Subcutaneous abdominal adipose tissue (tissue), 5 donors: ENCODE results near the gene TMEM151B.

Experiments used
- H3K27ac ChIP-seq: one replicate; pipeline ENCODE4 v1.7.0; 2013; ENCODE audit warnings: low read depth, mild to moderate bottlenecking, inconsistent platforms, low read length, moderate library complexity
- H3K27me3 ChIP-seq, 5 donors: one replicate each; pipeline ENCODE4 v1.7.0; 2013; ENCODE audit warnings: low read length in 5 of 5, inconsistent platforms in 1 of 5; ENCODE audit not compliant: control insufficient read depth in 5 of 5, insufficient read depth in 4 of 5
- H3K36me3 ChIP-seq, 5 donors: one replicate each; pipeline ENCODE4 v1.7.0; 2013; ENCODE audit warnings: low read length in 5 of 5; ENCODE audit not compliant: control insufficient read depth in 5 of 5, insufficient read depth in 5 of 5
- H3K4me1 ChIP-seq, 5 donors: one replicate each; pipeline ENCODE4 v1.7.0; 2013; ENCODE audit warnings: low read length in 5 of 5, mild to moderate bottlenecking in 3 of 5, moderate library complexity in 1 of 5; ENCODE audit not compliant: control insufficient read depth in 5 of 5, insufficient read depth in 5 of 5
- H3K4me3 ChIP-seq, 5 donors: one replicate each; pipeline ENCODE4 v1.7.0; 2013; ENCODE audit warnings: low read length in 5 of 5, low read depth in 1 of 5
- H3K9ac ChIP-seq, 5 donors: one replicate each; pipeline ENCODE4 v1.7.0; 2013; ENCODE audit warnings: low read length in 5 of 5, mild to moderate bottlenecking in 4 of 5, moderate library complexity in 3 of 5
- H3K9me3 ChIP-seq, 5 donors: one replicate each; pipeline ENCODE4 v1.7.0; 2013; ENCODE audit warnings: low read length in 5 of 5; ENCODE audit not compliant: control insufficient read depth in 5 of 5
- donor health status: healthy.
- donor health status: healthy.
- donor health status: healthy.
- donor health status: healthy.
- donor health status: healthy.

TMEM151B gene

DNA sequence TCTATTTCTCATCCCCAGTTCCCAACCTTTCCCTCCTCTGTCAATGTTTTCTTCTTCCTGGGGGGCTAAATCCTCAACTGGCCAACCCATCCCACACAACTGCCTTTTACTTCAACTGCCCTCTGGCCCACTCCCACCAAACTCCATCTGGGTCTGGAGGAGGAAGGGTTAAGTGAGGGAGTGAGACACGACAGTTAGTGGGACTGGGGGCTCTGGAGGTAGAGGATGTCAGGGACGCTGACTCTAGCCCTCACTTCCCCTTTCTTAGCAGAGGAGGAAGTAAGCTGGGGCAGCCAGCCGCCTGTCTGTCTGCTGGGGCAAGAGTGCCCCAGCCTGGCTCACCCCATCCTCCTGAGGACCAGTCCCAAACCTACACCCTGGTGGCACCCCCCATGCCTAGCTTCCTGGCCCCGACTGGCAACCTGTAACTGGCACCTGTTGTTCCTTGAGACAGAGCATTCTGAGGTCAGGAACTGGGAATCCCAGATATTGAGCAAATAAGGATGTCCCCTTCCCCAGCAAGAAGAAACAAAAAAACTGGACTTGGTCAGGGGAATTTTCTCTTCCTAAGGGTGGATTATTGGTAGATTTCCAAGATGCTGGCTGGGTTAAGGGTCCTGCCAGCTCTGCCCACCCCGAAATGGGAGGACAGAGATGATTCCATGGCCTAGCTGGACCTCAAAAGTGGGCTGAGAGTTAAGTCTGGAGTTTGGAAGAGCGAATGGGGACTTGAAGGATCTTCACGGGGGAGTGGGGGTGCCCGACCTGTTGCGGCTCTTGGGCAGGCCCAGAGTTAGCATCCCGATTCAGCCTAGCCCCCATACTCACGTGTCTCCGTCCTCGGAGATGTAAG, 5.9 kb upstream of the TMEM151B start:
- H3K36me3 ChIP-seq: peaks cover 0 to 21% (median 13%) of the 10 kb centered on the region in 5 donors
- peak overlapping the region; percentile 65 for H3K27ac ChIP-seq
- H3K9ac ChIP-seq: peak overlapping the region; percentile 56 to 89 (median 78)
- H3K27me3 ChIP-seq: peaks cover 0 to 14% (median 10%) of the 10 kb centered on the region in 5 donors
- H3K4me1 ChIP-seq: peaks cover 10 to 33% (median 29%) of the 10 kb centered on the region in 5 donors
- peak overlapping the region; percentile 65 to 88 (median 83) for H3K4me3 ChIP-seq
- no peaks in the 10 kb centered on the region for H3K9me3 ChIP-seq

DNA sequence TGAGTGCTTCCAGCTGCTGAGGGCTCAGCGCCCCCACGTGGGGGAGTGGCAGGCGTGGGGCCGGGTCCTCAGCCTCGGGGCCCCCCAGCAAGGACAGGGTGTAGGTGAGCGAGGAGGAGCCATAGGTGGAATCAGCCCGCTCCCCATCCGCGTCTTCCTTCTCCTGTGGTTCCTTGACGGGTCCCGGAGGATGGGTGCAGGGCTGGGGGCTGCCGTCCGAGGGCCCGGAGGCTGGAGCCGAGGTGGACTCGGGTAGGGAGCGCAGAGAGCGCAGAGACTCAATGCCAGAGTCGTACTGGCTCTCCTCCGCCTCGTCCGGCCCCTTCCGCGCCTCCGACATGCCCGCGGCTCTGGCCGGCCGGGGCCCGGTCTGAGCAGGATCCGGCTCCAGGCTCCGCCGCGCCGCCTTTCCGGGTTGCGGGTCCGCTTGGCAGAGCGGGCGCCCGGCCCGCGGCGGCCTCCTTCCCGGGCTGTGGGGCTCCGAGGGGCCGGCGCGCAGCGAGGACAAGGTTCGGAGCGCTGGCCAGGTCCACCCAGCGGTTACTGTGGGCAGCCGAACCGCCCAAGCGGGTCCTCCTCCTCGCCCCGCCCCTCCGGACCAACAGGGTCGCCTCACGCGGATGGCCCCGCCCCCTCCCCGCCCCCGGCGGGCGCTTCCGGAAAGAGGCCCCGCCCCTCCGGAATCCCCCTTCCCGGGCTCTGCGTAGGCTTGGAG, 5.1 kb upstream of the TMEM151B start, which contains the start of gene NFKBIE:
NFKBIE (minus strand) TSS at position 545 of the 715 bp plus-strand sequence; CDS start at position 340, 205 bp downstream.
- peak within 1 kb of the TSS; percentile 65 for H3K27ac ChIP-seq

DNA sequence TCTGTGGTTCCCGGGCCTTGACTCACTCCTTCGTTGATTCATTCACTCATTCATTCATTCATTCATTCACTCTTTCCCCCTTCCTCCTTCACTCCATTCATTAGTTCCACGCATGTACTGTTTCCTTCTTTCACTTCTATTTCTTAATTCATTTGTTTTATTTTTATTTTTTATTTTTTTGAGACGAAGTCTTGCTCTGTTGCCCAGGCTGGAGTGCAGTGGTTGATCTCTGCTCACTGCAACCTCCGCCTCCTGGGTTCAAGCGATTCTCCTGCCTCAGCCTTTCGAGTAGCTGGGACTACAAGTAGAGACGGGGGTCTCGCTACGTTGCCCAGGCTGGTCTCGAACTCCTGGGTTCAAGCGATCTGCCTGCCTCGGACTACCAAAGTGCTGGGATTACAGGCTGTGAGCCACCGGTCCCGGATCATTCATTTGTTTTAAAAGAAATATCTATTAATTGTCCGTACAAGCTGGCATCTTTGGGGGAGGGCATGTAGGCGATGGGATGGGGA, 4.5 kb upstream of the TMEM151B start:
- Histone ChIP-seq H3K27ac (peak overlapping the region; percentile 10), H3K4me1 (peaks cover 10 to 35% (median 29%) of the 10 kb centered on the region in 5 donors), H3K9ac (no peak overlapping the region)

More for the DNA sequence above, 5.1 kb upstream of the TMEM151B start, which contains the start of gene NFKBIE:
- Histone ChIP-seq H3K9me3 (no peaks in the 10 kb centered on the region), H3K4me3 (peak within 1 kb of the TSS; percentile 65 to 88 (median 83)), H3K4me1 (peaks cover 10 to 34% (median 29%) of the 10 kb centered on the region in 5 donors), H3K27me3 (peaks cover 0 to 22% (median 17%) of the 10 kb centered on the region in 5 donors), H3K36me3 (peaks cover 0 to 14% (median 6%) of the 10 kb centered on the region in 5 donors), H3K9ac (peak within 1 kb of the TSS; percentile 56 to 89 (median 78))

DNA sequence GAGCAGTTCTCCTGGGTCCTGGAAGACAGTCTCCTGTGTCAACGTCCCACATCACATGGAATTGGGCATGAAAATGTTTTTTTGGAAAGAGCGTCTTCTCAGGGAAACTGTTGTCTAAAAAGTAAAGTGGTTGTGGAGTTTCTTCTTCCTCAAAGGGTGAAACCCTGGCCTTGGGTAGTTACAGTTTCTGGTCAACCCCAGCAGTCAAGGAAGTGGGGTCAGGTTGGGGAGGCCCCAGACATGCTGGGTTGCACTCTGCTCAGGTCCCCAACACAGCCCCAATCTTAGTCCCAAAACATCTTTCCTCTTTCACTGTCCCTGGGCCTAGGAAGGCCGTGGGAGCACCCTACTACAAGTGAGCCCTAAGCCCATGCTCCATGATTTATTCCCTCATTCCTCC, 3.9 kb upstream of the TMEM151B start:
- H3K27ac ChIP-seq: peak overlapping the region; percentile 10
- H3K4me1 ChIP-seq: peaks cover 10 to 39% (median 29%) of the 10 kb centered on the region in 5 donors
- no peak overlapping the region for H3K9ac ChIP-seq

More for the DNA sequence above, 4.5 kb upstream of the TMEM151B start:
- Histone ChIP-seq H3K4me3 (peak overlapping the region in 1 of 5 donors; percentile 88), H3K27me3 (peaks cover 0 to 22% (median 17%) of the 10 kb centered on the region in 5 donors), H3K36me3 (peaks cover 0 to 10% (median 4%) of the 10 kb centered on the region in 5 donors), H3K9me3 (no peaks in the 10 kb centered on the region)

DNA sequence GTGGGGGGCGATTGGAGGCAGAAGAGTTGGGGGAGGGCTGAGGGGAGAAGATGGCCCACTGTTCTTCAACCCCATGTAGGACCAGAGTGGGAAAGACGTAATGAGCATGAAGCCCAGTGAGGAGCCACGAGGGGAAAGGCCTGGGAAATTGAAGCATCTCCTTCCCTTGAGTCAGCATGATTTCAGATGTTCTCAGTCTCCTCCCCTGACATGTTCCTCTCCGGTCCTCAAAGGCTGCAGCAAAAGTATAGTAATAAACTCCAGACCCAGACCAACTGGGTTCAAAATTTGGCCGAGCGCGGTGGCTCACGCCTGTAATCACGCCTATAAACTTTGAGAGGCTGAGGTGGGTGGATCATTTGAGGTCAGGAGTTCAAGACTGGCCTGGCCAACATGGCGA, 3.0 kb upstream of the TMEM151B start:
- peaks cover 12 to 35% (median 26%) of the 10 kb centered on the region in 5 donors for H3K27me3 ChIP-seq
- no peak overlapping the region for H3K27ac ChIP-seq
- no peak overlapping the region for H3K4me3 ChIP-seq
- H3K4me1 ChIP-seq: peaks cover 10 to 36% (median 28%) of the 10 kb centered on the region in 5 donors
- H3K9me3 ChIP-seq: no peaks in the 10 kb centered on the region
- peaks cover 0 to under 1% (median 0%) of the 10 kb centered on the region in 5 donors for H3K36me3 ChIP-seq
- H3K9ac ChIP-seq: no peak overlapping the region

More for the DNA sequence above, 3.9 kb upstream of the TMEM151B start:
- H3K27me3 ChIP-seq: peaks cover 4 to 26% (median 22%) of the 10 kb centered on the region in 5 donors
- H3K9me3 ChIP-seq: no peaks in the 10 kb centered on the region
- H3K4me3 ChIP-seq: no peak overlapping the region
- H3K36me3 ChIP-seq: peaks cover 0 to 8% (median 4%) of the 10 kb centered on the region in 5 donors

DNA sequence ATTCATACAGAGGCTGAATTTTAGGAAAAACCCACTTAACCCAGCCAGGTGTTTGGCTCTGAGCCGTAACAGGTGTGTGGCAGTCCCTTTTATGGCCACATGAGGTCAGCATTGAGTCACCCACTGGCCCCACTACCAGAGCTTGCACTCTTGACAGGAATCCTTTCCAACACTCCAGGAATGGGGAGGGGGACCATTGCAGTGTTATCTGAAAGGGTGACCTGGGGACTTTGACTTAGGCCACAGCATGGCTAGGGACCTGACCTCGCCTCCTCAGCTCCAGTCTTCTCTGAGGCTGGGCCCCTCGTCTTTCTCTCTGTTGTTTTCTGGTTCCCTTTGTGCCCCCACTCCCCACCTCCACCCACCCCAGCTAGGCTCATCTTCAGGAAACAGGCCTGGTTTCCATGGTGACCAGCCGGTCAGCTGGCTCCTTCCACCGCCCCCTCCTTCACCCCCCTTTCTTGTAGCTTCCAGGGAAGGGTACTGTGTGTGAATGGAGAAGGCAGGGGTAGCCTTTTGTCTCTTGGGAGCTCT, 2.1 kb upstream of the TMEM151B start:
- H3K36me3 ChIP-seq: no peaks in the 10 kb centered on the region
- H3K9ac ChIP-seq: no peak overlapping the region
- H3K4me3 ChIP-seq: no peak overlapping the region
- peaks cover 20 to 45% (median 35%) of the 10 kb centered on the region in 5 donors for H3K27me3 ChIP-seq
- no peaks in the 10 kb centered on the region for H3K9me3 ChIP-seq
- H3K27ac ChIP-seq: no peak overlapping the region
- peaks cover 10 to 27% (median 19%) of the 10 kb centered on the region in 5 donors for H3K4me1 ChIP-seq

DNA sequence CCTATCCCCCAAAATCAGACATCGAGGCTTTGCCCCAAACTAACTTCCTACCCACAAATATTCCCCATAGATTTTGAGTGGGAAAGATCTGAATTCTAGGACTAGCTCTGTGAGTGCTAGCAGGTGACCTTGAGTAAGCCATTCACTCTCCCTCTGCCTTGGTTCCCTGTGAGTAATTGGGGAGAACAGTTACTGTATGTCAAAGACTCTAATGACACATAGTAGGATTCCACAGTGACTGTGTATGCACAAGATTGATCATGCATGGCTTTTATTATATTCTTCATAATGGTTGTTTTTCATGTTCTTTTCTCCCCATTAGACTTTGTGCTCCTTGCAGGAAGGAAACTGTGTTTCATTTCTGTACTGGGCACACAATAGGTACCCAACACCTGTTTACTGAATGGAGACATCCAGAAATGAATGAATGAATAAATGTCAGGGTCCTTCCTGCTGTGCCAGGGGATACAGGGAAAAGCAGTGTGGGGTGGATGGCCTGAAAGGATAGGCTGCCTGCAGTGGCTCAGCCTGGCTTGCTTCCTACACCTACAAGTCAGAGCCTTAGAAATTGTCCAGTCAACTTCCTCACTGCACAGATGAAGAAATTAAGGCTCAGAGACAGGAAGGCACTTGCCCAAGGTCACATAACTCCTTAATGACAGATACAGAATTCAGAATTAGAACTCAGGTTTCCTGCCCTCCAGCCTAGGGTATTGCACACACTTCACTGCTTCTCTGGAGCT, 901 bp upstream of the TMEM151B start:
- Histone ChIP-seq H3K36me3 (no peaks in the 10 kb centered on the region), H3K9ac (no peak overlapping the region), H3K27me3 (peaks cover 30 to 51% (median 44%) of the 10 kb centered on the region in 5 donors), H3K9me3 (no peaks in the 10 kb centered on the region), H3K27ac (no peak overlapping the region), H3K4me1 (peaks cover 3 to 15% (median 8%) of the 10 kb centered on the region in 5 donors), H3K4me3 (no peak overlapping the region)

DNA sequence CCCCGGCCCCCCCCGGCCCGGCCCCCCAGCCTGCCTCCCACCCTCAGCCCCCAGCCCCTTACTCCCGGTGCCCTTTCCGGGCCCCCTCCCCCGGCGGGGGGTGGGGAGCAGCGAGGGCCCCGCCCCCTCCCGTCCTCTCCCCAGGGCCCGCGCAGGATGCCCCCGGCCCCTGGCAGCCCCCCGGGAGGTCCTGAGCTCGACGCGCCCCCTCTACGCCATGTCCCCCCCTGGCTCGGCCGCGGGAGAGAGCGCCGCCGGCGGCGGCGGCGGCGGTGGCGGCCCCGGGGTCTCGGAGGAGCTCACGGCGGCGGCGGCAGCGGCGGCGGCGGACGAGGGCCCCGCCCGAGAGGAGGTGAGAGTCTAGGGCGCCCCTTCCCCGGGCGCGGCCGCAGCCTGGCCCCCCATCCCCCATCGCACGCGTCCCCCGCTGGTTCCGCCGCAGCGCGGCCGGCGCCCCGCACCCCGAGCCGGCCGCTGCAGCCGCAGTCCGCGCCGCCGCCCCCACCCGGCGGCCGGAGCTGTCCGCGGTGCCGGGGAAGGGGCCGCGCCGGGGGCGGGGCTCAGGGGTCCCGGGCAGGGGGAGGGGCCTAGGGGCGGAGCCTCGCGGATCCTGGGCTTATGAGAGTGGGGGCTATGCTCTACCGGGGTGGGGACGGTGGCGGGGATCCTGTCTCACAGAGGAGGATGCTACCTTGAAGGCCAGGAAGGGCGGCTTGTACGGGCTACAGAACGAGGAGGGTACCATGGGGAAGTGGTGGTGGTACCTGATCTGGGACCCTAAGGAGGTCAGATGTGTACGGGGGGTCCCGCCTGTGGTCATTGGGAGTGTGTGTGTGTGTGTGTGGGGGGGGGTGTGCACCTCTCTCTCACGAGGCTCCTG, 516 bp downstream of the TMEM151B start:
- no peak overlapping the region for H3K27ac ChIP-seq
- no peaks in the 10 kb centered on the region for H3K9me3 ChIP-seq
- H3K27me3 ChIP-seq: peaks cover 41 to 60% (median 53%) of the 10 kb centered on the region in 5 donors
- no peaks in the 10 kb centered on the region for H3K36me3 ChIP-seq
- no peak overlapping the region for H3K4me3 ChIP-seq
- peaks cover 0 to 12% (median 2%) of the 10 kb centered on the region in 5 donors for H3K4me1 ChIP-seq
- no peak overlapping the region for H3K9ac ChIP-seq
